HG03108 (cell line): ENCODE results near the gene HCK.
"Not testable (repeated sequence)": the region's sequence is repeated elsewhere in the genome, so short reads cannot be mapped to it uniquely, and the experiment has no call there.

Experiments used
- ATAC-seq: cut with Tn5 transposase; IDR thresholded peaks from one replicate; pipeline ENCODE4 v1.9.1; 2021; ENCODE audit warnings: moderate library complexity; ENCODE audit not compliant: unreplicated experiment

The HCK gene

DNA sequence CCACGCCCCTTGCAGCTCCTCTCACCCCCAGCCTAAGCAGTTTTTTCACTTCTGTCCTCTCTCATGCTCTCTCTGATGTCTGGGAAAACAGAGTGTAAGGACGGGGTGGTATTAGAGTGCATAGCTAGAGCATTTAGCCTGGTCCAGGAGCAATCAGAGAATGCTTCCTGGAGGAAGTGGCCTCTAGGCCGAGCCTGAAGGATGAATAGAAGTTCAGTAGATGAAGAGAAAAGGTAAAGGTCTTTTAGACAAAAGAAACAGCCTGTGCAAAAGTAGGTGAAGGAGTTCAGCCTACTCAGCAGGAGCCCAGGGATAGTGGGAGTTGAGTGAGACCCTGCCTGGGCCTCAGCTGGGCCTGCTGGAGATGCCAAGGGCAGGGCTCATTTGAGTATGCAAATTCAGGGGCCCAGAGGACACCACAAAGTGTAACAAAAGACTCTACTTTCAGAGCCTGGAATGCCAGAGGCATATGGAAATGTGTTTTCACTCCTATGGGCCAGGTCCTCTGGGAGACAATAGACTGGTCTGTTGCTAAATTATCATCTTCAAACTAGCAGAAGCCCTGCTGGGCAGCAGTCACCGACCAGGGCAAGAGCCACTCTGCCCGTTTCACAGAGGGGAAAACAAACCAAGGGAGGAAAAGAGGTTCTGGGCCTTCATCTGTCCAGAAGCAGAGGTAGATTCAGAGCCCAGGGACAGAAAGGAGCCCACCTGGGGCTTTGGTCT is 37.8 kb downstream of the HCK start:
- ATAC-seq: no peak

DNA sequence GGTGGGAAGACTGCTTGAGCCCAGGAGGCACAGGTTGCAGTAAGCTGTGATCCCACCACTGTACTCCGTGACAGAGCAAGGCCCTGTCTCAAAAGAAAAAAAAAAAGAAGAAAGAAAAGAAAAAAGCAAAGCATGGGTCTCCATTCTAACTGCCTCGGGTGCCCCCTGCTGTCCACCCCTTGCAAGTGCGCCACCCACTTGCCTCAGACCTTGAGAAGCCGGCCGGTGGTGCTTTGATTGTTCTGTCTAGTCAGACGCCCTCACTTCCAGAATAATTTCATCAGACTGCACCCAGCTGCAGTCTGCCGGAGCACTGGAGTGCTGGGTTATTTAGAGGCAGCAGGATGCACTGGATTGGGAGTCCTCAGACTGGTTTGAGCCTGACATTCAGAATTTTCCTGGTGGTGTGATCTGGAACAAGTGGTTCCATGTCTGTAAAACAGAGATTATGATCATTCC is 39.9 kb downstream of the HCK start:
- ATAC-seq: no peak

DNA sequence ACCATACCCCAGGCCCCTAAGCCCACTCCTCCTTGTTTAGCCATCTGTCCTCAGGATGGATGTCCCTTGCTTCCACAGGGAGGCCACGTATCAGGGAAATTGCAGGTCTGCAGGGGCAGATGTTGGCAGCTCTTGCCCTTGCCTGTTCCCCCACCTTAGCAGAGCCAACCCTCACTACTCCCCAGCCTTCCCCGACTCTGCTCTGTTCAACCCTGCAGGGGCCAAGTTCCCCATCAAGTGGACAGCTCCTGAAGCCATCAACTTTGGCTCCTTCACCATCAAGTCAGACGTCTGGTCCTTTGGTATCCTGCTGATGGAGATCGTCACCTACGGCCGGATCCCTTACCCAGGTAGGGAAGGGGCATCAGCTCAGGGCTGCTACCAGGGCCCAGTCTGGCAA is 46.7 kb downstream of the HCK start:
- no peak for ATAC-seq

DNA sequence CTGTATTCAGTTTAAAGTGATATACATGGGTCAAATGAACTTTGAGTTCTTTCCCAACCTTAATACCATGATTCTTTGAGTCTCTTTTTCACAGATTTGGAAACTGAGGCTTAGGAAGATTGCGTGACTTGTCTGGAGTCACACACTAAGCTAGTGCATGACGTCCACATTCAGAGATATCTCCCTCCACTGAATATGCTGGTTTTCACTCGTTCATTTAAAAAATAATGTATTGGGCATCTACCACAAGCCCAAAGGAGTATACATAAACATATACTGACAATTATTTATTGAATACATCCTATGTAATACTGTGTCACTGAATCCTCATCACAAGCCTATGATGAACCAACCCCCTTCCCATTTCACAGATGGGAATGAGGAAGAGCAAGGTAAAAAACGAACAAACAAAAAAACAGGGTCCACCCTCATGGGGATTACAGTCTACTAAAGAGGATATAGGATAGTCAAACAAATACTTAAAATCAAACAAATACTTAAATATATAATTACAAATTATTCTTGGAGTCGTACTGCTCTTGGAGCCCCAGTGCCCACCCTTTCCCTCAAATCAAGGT is 56.9 kb downstream of the HCK start:
- peak; percentile 4 for ATAC-seq

DNA sequence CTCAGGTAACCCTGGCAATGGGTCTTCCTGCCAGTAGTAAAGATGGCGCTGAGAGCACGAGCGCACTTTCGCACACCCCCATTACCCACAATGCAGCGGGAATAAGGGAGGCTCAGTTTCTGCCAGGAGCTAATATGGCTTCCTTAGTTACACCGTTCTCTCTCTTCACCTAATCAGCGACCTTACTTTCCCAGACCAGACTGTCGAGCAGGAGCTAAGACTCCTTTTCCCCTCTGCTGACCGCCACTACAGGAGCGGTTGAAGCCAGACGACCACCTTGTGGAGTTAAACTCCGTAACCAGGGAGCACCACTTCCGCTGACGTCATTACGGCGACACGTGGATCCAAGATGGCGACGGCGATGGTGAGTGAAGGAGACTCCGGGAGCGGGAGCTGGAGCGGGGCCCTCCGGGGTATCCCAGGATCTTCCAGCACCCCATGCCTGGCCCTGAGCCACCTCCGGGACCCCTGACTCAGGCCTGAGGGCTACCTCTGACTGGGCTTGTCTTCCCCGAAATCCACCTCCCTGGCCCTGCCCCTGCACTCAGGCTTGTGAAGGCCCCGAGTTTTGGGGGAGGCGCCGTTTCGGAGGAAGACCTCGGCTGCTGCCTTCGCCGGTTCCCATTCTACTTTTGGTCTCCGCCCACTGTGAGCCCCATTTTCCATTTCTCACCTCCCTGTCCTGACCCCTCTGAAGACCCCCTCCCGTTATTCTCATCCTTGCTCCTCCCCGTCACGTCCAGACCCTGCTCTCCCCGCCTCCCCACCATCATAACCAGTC is 57.5 kb downstream of the HCK start, which contains the start of gene TM9SF4:
TSS of gene TM9SF4 (plus strand) at position 323 of the 781 bp plus-strand sequence. CDS start at position 350, 27 bp downstream.
- ATAC-seq: peak; percentile 63

DNA sequence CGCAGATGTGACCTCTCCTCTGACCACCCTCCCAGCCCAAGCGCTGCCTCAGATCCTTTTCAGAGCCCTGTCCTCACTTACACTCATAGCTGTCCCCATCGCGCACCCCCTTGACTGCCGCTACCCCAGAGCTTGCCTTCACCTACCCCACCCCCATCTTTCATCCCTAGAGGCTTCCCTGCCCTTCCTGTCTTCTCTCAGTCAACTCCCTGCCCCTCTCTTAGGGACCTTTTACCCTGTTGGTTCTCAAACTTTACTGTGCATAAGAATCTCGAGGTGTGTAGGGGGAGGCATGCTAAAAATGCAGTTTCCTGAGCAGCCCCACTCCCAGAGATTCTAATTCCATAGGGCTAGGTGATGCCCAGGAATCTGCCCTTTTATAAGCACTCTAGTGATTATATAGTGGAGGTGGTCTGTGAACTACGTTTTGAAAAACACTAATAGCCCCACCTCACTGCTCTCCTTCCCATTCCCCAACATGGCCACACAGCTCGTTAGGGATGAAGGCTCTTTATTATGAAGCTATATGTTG is 58.2 kb downstream of the HCK start:
- peak; percentile 15 for ATAC-seq

DNA sequence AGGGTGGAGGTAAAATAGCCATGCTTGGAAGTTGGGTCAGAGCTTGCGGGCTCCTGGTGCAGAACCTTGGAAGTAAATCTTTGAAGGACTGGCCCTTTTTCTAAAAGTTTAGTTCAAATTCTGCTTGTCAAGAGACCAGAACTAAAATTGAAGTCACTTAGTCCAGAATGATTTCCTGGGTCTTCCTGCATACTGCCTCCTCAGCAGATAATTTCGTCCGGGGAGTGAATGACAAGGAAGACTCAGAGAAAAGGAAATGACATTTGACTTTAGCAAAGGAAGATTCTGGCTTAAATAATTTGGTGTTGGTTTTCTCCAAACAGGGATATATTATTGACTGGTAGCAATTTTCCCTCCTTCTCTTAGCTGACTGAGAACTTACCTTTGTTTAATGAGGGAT is 58.7 kb downstream of the HCK start:
- ATAC-seq: no peak

DNA sequence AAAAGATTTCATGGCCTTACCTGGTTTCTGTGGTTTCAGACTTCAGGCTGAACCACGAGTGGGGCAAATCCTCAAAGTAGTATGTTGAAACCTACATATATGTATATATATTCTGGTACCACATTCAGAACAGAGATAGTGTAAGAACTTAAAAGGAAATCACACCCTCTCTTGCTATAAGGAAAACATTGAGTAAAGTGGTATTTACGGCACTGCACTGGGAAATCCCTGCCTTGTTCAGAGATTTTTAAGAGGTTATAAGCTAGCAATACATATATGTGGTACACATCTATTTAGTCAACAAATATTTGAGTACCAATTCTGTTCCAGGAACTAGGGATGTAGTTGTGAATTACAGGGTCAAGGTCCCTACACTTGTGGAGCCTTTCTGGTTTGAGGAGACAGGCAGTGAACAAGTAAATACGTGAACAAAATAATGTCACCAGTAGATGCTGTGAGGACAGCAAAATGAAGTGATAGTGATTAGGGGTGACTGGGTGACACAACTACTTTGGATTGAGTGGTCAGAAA is 59.2 kb downstream of the HCK start:
- no peak for ATAC-seq

DNA sequence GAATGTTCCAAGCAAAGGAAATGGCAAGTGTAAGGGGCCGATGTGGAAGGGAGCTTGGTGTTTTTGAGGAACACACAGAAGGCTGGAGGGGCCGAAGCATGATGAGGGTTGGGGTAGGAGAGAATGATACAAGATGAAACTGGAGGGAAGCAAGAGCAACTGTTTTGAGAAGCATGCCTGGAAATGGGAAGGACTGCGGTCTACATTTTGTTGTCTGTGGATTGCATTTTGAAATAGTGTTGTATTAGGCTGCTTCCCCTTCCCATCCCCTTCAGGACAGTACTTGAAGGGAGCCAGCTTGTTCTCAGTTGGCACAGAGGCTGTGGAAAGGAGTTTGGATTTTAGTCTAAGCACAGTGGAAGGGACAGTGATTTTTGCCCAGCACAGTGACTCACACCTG is 59.7 kb downstream of the HCK start:
- ATAC-seq: no peak

DNA sequence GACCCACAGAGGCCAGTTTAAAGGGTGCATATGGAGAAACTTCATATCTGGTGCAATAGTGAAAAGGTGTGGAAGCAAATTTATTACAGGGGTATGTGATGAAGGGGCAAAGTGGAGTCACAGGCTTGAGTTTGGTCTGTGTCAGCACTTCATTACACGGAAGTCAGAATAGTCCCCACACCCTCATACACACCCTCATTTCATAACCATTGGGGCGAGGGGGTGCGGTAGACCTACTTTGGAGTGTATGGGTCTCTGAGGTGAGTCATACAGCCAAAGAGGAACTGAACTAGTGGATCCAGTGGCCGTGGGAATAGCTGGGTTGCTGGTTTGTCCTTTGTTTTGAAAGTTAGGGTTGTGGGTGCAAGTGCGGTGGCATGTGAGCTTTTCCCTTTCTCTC is 60.8 kb downstream of the HCK start:
- ATAC-seq: no peak

DNA sequence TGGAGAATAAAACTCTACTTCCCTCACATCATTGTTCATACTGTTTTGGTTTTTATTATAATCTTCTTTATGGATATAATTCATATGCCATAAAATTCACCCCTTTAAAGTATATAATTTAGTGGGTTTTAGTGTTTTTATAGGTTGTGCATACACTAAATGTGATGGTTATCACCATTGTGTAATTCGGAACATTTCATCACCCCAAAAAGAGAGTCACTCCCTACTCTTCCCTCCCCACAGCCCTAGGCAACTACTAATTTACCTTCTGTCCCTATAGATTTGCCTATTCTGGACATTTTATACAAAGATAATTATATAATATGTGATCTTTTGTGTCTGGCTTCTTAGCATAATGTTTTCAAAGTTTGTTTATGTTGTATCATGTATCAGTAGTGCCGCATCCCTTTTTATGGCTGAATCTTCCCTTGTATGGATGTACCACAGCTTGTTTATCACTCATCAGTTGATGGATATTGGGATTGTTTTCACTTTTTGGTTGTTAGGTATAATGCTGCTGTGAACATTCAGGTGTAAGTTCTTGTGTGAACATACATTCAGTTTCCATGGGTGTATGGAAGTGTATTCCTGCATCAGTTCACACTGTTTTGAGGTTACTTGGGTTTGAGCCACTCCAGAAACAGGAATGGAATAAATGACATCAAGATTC is 61.7 kb downstream of the HCK start:
- ATAC-seq: no peak

DNA sequence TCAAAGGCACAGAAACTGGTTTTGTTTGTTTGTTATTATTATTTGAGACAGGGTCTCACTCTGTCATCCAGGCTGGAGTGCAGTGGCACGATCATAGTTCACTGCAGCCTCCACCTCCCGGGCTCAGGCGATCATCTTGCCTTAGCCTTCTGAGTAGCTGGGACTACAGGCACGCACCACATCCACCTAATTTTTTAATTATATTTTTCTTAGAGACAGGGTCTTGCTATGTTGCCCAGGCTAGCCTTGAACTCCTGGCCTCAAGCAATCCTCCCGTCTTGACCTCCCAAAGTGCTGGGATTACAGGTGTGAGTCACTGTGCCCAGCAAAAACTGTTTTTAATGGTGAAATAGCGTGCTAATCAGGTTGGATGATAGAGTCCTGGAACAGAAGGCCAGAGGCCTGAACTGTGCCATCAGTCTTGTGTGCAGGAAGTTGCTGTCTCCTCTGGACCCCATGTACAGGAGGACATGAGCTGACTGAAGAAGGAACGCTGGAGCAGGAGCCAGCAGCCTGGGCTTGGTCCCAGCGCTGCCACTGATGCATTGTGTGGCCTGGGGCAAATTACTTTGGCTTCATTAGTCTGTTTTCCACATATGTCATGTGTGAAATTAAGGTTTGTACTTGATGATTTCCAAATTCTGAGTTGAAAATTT is 62.4 kb downstream of the HCK start:
- ATAC-seq: no peak

DNA sequence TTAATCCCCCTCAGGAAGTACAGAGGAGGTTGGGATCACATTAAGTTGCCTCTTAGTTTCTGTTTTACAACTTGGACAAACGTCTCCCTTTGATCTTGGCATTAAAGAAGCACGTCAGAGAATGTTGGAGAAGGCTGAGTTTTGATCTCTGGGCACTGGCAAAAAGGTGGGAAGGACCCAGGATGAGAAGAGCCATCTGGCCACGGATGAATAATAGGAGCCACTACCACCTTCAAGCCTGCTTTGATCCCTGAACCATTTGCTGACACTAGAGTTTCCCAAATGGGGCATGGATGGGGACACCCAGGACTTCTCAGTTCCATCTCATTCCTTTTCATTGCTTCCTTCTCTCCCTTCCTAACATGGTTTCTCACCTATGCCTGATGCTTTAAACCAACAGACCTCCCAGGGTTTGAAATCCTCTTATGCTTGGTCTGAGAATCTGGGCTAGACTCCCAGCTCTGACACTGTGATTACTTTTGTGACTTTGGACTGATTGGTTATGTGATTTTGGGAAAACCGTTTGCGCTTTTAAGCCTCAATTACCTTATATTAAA is 63.2 kb downstream of the HCK start:
- ATAC-seq: no peak

DNA sequence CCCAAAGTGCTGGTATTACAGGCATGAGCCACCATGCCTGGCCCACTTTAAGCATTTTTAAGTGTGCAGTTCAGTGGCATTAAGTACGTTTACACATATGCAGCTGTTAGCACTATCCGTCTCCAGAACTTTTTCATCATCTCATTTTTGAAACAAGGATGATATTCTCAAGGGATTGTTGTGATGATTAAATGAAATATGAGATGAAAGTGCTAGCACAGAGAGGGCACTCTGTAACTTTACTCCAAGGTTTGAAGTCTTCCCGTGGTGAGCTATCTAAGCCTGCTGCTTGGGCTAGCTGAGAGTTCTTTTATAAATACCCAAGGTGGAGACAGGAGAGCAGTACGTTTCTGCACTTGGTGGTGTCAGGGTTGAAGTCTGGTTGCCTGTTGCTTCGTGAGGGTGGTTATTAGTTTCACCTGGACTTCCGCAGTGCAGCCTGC is 64.1 kb downstream of the HCK start:
- ATAC-seq: no peak

DNA sequence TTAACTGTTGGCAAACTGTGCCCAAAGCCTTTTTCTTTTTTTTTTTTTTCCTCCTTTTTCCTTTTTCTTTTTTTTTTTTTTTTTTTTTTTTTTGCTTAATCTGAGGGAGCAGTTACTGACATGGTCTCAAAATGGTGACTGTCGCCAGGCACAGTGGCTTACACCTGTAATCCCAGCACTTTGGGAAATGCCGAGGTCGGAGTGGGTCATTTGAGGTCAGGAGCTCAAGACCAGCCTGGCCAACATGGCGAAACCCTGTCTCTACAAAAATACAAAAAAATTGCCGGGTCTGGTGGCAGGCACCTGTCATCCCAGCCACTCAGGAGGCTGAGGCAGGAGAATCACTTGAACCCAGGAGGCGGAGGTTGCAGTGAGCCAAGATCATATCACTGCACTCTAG is 64.8 kb downstream of the HCK start:
- not testable (repeated sequence) for ATAC-seq

DNA sequence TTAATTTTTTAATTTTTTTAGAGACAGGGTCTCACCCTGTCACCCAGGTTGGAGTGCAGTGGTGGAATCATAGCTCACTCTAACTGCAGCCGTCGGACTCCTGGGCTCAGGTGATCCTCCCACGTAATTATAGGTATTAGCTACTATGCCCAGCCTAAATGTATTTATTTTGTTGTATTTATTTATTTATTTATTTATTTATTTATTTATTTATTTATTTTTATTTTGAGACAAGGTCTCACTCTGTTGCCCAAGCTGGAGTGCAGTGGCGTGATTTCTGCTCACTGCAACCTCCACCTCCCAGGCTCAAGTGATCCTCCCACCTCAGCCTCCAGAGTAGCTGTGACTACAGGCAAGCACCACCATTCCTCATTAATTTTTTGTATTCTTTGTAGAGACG is 66.4 kb downstream of the HCK start:
- ATAC-seq: not testable (repeated sequence)

DNA sequence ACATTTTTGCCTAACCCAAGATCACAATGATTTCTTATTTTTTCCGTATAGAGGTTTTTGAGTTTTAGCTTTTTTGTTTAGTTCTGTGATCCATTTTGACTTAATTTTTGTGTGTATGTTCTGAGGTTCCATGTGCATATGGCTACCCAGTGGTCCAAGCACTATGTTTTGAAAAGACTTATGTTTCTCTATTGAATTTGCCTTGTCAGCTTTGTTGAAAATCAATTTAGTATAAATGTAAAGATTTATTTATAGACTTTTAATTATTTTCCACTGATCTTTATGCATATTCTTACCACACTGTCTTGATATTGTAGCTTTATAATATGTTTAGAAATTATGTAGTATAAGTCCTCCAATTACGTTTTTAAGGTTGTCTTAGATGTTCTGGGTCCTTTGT is 67.7 kb downstream of the HCK start:
- no peak for ATAC-seq

DNA sequence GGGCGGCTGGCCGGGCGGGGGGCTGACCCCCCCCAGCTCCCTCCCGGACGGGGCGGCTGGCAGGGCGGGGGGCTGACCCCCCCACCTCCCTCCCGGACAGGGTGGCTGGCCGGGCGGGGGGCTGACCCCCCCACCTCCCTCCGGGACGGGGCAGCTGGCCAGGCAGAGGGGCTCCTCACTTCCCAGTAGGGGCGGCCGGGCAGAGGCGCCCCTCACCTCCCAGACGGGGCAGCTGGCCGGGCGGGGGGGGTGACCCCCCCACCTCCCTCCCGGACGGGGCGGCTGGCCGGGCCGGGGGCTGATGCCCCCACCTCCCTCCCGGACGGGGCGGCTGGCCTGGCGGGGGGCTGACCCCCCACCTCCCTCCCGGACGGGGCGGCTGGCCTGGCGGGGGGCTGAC is 69.9 kb downstream of the HCK start:
- ATAC-seq: not testable (repeated sequence)

DNA sequence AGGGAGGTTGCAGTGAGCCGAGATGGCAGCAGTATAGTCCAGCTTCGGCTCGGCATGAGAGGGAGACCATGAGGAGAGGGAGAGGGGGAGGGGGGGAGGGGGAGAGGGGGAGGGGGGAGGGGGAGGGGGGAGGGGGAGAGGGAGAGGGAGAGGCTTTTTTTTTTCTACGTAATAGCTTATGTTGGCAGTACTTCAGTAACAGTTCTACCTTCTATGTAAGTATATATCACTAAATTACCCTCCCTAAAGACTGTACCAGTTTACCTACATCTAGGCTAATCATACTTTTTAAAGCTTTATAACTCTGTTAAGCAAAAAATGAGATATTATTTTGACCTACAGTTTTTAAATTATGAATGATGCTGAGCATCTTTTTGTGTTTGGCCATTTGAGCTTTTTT is 71.0 kb downstream of the HCK start:
- ATAC-seq: no peak

DNA sequence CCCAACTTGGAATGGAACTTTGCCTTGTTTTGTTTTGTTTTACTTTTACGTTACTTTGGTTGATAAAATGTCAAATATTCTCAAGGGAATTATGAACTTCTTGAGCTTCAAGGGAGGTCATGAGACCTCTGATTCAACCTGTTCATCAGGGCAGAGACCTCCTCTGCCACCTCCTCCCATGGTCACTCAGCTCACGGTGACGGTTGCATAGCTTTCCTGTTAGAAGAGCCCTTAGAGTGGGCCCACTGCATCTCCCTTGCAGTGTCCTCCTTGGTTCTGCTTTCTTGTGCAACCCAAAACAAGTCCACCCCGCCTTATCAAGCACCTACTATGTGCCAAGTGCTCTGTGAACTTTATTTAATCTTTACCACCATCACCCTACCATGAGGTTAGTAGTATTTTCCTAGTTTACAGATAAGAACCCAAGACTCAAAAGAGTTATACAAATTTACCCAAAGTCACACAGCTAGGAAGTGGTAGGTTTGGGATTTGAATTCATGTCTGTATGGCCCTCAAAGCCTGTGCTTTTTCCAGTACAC is 72.9 kb downstream of the HCK start:
- no peak for ATAC-seq
